GM11168 (cell line): ENCODE results near the gene TRDN.

Experiments
- in situ Hi-C: fragments of 300-500 bp; cut with MboI; formaldehyde crosslinking; loops from one replicate; pipeline ENCODE4 v1.12.0; 2022; ENCODE audit warnings: low sequenced_read_pairs; ENCODE audit not compliant: unreplicated experiment

Gene TRDN

GRCh38 chr6:123211777-123212545 is 424.8 kb downstream of the TRDN start:
- in situ Hi-C loops, result no loop called here

GRCh38 chr6:123210645-123211044 is 426.1 kb downstream of the TRDN start:
- in situ Hi-C loops, result no loop called here

- in situ Hi-C loops, result no loop called here
Observed at GRCh38 chr6:123207967-123208510, 428.7 kb downstream of the TRDN start.

GRCh38 chr6:123203928-123204327 is 432.8 kb downstream of the TRDN start:
- in situ Hi-C loops, result no loop called here

GRCh38 chr6:123201869-123202372 is 434.8 kb downstream of the TRDN start:
- in situ Hi-C loops, result no loop called here

GRCh38 chr6:123193298-123193697 is 443.5 kb downstream of the TRDN start:
- in situ Hi-C loops, result no loop called here

- in situ Hi-C loops, result no loop called here
Observed at GRCh38 chr6:123189816-123190215, 446.9 kb downstream of the TRDN start.

GRCh38 chr6:123182998-123183397 is 453.8 kb downstream of the TRDN start:
- in situ Hi-C loops, result no loop called here

GRCh38 chr6:123176706-123177105 is 460.0 kb downstream of the TRDN start:
- in situ Hi-C loops, result no loop called here

- in situ Hi-C loops, result no loop called here
Observed at GRCh38 chr6:123171341-123172115, 465.2 kb downstream of the TRDN start.

- in situ Hi-C loops, result no loop called here
Observed at GRCh38 chr6:123169774-123170095, 467.0 kb downstream of the TRDN start.

GRCh38 chr6:123168892-123169773 is 467.6 kb downstream of the TRDN start:
- in situ Hi-C loops, result no loop called here

GRCh38 chr6:123168466-123168865 is 468.3 kb downstream of the TRDN start:
- in situ Hi-C loops, result no loop called here
